ENCODE results near the gene RGS14.
"Not testable (repeated sequence)": the region's sequence is repeated elsewhere in the genome, so short reads cannot be mapped to it uniquely, and the experiment has no call there.

The RGS14 gene

GRCh38 chr5:177367323-177367848 lies 9.7 kb downstream of the RGS14 start:
- DNase-seq = no peak

- no peak for DNase-seq
These were observed 10.5 kb downstream of the RGS14 start for GRCh38 chr5:177367981-177368868.

GRCh38 chr5:177368869-177369644 lies 11.3 kb downstream of the RGS14 start:
- DNase-seq = no peak

GRCh38 chr5:177369645-177370440 lies 12.1 kb downstream of the RGS14 start:
- no peak for DNase-seq

GRCh38 chr5:177370488-177371119 lies 12.9 kb downstream of the RGS14 start:
- peak; percentile 69 for DNase-seq

- no peak for DNase-seq
These were observed 13.7 kb downstream of the RGS14 start for GRCh38 chr5:177371120-177372033.

- DNase-seq = no peak
These were observed 14.5 kb downstream of the RGS14 start for GRCh38 chr5:177372034-177372896.

GRCh38 chr5:177372910-177373309 lies 15.2 kb downstream of the RGS14 start:
- no peak for DNase-seq

- DNase-seq = no peak
These were observed 16.1 kb downstream of the RGS14 start for GRCh38 chr5:177373806-177374205.

GRCh38 chr5:177374211-177374610 lies 16.5 kb downstream of the RGS14 start:
- DNase-seq = no peak

- DNase-seq = not testable (repeated sequence)
These were observed 17.8 kb downstream of the RGS14 start for GRCh38 chr5:177375516-177375915.

- no peak for DNase-seq
These were observed 18.4 kb downstream of the RGS14 start for GRCh38 chr5:177376107-177376506.

- DNase-seq = no peak
These were observed 20.4 kb downstream of the RGS14 start for GRCh38 chr5:177377851-177378776.

- no peak for DNase-seq
These were observed 21.5 kb downstream of the RGS14 start for GRCh38 chr5:177378884-177379883.

- DNase-seq = no peak
These were observed 23.0 kb downstream of the RGS14 start for GRCh38 chr5:177380805-177381126.

GRCh38 chr5:177382423-177383029 lies 24.8 kb downstream of the RGS14 start:
- no peak for DNase-seq

GRCh38 chr5:177383181-177383580 lies 25.5 kb downstream of the RGS14 start:
- no peak for DNase-seq
